ENCODE results near the gene YBX2.

- no peak for TF ChIP-seq CTCF (conservative IDR thresholded peaks at IDR 0.05 in 1 of 2, IDR thresholded peaks at IDR 0.05 in 1 of 2; ENCODE audit: low read depth in 1 of 2, low read length in 2 of 2)
- TF ChIP-seq EZH2 (IDR thresholded peaks at IDR 0.05; ENCODE audit: low read length, missing control alignments), result no peak
Observed at GRCh38 chr17:7285679-7286078, 8.8 kb downstream of the YBX2 start.

All from fibroblast of lung (primary cell).